K562 (cell line): ENCODE results near the gene CPSF4L. TPM values are rescaled to one million over a fixed set of nuclear protein-coding genes. Genes with fewer than 3 reads are reported as not detected.

ENCODE experiments used
- CBFA2T3 ChIP-seq: fragments of 450-650 bp; IDR thresholded peaks from 2 replicates; pipeline ENCODE4 v1.6.1; 2017
- CREM ChIP-seq: IDR thresholded peaks from 2 replicates; pipeline ENCODE4 v1.6.1; 2014; ENCODE audit warnings: antibody characterized with exemption, low read depth
- CTBP1 ChIP-seq: fragments of 450-650 bp; IDR thresholded peaks from 2 replicates; pipeline ENCODE4 v1.6.1; 2016; ENCODE audit warnings: borderline replicate concordance
- CXXC5 ChIP-seq: fragments of 250-450 bp; sonication (Bioruptor Pico); IDR thresholded peaks from 2 replicates; pipeline ENCODE4 v1.8.0; 2022; ENCODE audit warnings: inconsistent platforms, mild to moderate bottlenecking, moderate library complexity
- FOXA3 ChIP-seq, 2 experiments: fragments of 450-650 bp in 1 of 2; sonication (generic) in 1 of 2; formaldehyde crosslinking; IDR thresholded peaks in 1 of 2; conservative IDR thresholded peaks in 1 of 2; 2 replicates each; pipeline versions ENCODE4 v1.4.0 to v1.8.0; 2020 to 2022; ENCODE audit warnings: mild to moderate bottlenecking in 2 of 2, missing genetic modification reagents in 1 of 2
- FOXK2 ChIP-seq, 2 experiments: fragments of 450-650 bp; IDR thresholded peaks in 1 of 2; conservative IDR thresholded peaks in 1 of 2; 2 replicates each; pipeline ENCODE4 v1.6.1; 2016; ENCODE audit warnings: low read depth in 2 of 2, mild to moderate bottlenecking in 1 of 2
- HDAC1 ChIP-seq, 2 experiments: fragments of 450-650 bp; IDR thresholded peaks; 2 replicates each; pipeline ENCODE4 v1.6.1; 2016 to 2017; ENCODE audit warnings: inconsistent platforms in 1 of 2, mild to moderate bottlenecking in 1 of 2, moderate library complexity in 1 of 2
- L3MBTL2 ChIP-seq: fragments of 450-650 bp; IDR thresholded peaks from 2 replicates; pipeline ENCODE4 v1.6.1; 2016; ENCODE audit warnings: mild to moderate bottlenecking, moderate library complexity
- MAZ ChIP-seq, 2 experiments: fragments of 450-650 bp in 1 of 2; sonication (generic) in 1 of 2; formaldehyde crosslinking; IDR thresholded peaks in 1 of 2; conservative IDR thresholded peaks in 1 of 2; 2 replicates each; pipeline versions ENCODE4 v1.4.0 to v1.5.0; 2020; ENCODE audit warnings: mild to moderate bottlenecking in 1 of 2, missing genetic modification reagents in 1 of 2
- MTA2 ChIP-seq: fragments of 450-650 bp; IDR thresholded peaks from 2 replicates; pipeline ENCODE4 v1.6.1; 2016; ENCODE audit warnings: low read depth
- NCOR1 ChIP-seq: fragments of 450-650 bp; IDR thresholded peaks from 2 replicates; pipeline ENCODE4 v1.6.1; 2016; ENCODE audit warnings: mild to moderate bottlenecking, moderate library complexity
- NR2F6 ChIP-seq: fragments of 450-650 bp; formaldehyde crosslinking; IDR thresholded peaks from 2 replicates; pipeline ENCODE4 v1.4.0; 2020; ENCODE audit warnings: mild to moderate bottlenecking
- POLR2AphosphoS5 ChIP-seq: IDR thresholded peaks from 2 replicates; pipeline ENCODE4 v1.6.1; 2011; ENCODE audit warnings: mild to moderate bottlenecking, low read depth, low read length, moderate library complexity; ENCODE audit not compliant: control insufficient read depth, insufficient read depth
- RCOR1 ChIP-seq, 2 experiments: IDR thresholded peaks; 2 replicates each; pipeline ENCODE4 v1.6.1; 2012; ENCODE audit warnings: low read depth in 2 of 2, low read length in 2 of 2, borderline replicate concordance in 1 of 2, improper control_type of control experiment in 1 of 2
- STAT6 ChIP-seq: sonication (generic); formaldehyde crosslinking; IDR thresholded peaks from 2 replicates; pipeline ENCODE4 v1.8.1; 2023; ENCODE audit warnings: mild to moderate bottlenecking, missing genetic modification reagents
- TBL1XR1 ChIP-seq, 2 experiments: IDR thresholded peaks; 2 replicates each; pipeline ENCODE4 v1.6.1; 2012; ENCODE audit warnings: improper control_type of control experiment in 2 of 2, low read length in 2 of 2, mild to moderate bottlenecking in 1 of 2
- TCF3 ChIP-seq: sonication (generic); formaldehyde crosslinking; IDR thresholded peaks from 2 replicates; pipeline ENCODE4 v1.4.0; 2020; ENCODE audit warnings: mild to moderate bottlenecking, missing genetic modification reagents
- ZFPM2 ChIP-seq: fragments of 250-450 bp; sonication (Bioruptor Pico); IDR thresholded peaks from 2 replicates; pipeline ENCODE4 v1.5.1; 2022; ENCODE audit warnings: mild to moderate bottlenecking
- ZNF175 ChIP-seq: fragments of 200-800 bp; sonication (Bioruptor generic); IDR thresholded peaks from 2 replicates; pipeline ENCODE4 v1.6.1; 2016; ENCODE audit warnings: low read depth, mild to moderate bottlenecking, missing genetic modification characterization, missing compliant biosample characterization
- ZNF232 ChIP-seq: sonication (generic); formaldehyde crosslinking; IDR thresholded peaks from 2 replicates; pipeline ENCODE4 v1.8.0; 2022; ENCODE audit warnings: mild to moderate bottlenecking, missing genetic modification reagents
- ZNF609 ChIP-seq: sonication (generic); formaldehyde crosslinking; IDR thresholded peaks from 2 replicates; pipeline ENCODE4 v1.8.1; 2023; ENCODE audit warnings: missing genetic modification reagents, mild to moderate bottlenecking, borderline replicate concordance
- polyA plus RNA-seq, 8 experiments: library from polyadenylated mRNA; depleted of rRNA in 4 of 8; stranded (reverse) in 5 of 8; unstranded in 3 of 8; fragments of >200 nt; fragmentation: Nextera tagmentation in 2 of 8; fragmentation: Illumina TruSeq in 1 of 8; extraction: Ambion mirVana in 2 of 8; extraction: Trizol in 1 of 8; gene quantifications; 2 replicates each; pipeline versions ENCODE4 v1.2.1 to v1.2.3, GENCODE V29; 2011 to 2014; ENCODE audit warnings: inconsistent platforms in 1 of 8, missing spikeins in 1 of 8
- total RNA-seq, 7 experiments: library from RNA; depleted of rRNA in 6 of 7; stranded (reverse); fragments of >200 nt in 6 of 7; fragmentation: Illumina TruSeq in 2 of 7; extraction: Trizol in 2 of 7; gene quantifications; 2 replicates each; pipeline versions ENCODE4 v1.2.1 to v1.2.3, GENCODE V29; 2011 to 2021; ENCODE audit warnings: low replicate concordance in 1 of 7

Gene CPSF4L
- total and polyA plus RNA-seq, 9 of the 15 experiments (the other 6 are each of a cell fraction or from before 2014, with no cell fraction given), result not detected

GRCh38 chr17:73288534-73289302 is 27.0 kb upstream of the CPSF4L start (continued):
- no peak for TF ChIP-seq ZNF232 (CRISPR knock-in tag)
- peak; percentile 10; the same call in 1 of the 2 replicates for TF ChIP-seq MTA2
- no peak for TF ChIP-seq ZFPM2
- peak; percentile 68; the same call in 1 of the 2 replicates for TF ChIP-seq POLR2AphosphoS5
- TF ChIP-seq FOXA3 (CRISPR knock-in tag; conservative IDR thresholded peaks at IDR 0.05 in 1 of 2, IDR thresholded peaks at IDR 0.05 in 1 of 2), result peak; percentile 67 to 85; a peak in 3 of 4 replicates
- peak; percentile 82 for TF ChIP-seq CREM
- no peak for TF ChIP-seq STAT6 (CRISPR knock-in tag)
- peak; percentile 39 to 68; a peak in 2 of 4 replicates for TF ChIP-seq MAZ (CRISPR knock-in tag; conservative IDR thresholded peaks at IDR 0.05 in 1 of 2, IDR thresholded peaks at IDR 0.05 in 1 of 2)
- 0 out of 2 replicates have a peak, but pooled peaks have one; percentile 20 for TF ChIP-seq CXXC5 (CRISPR knock-in tag)
- peak in 1 of 2 experiments; percentile 39; a peak in 1 of 4 replicates for TF ChIP-seq TBL1XR1 (IDR thresholded peaks at IDR 0.05; ENCODE audit: low read length in 2 of 2)
- TF ChIP-seq TCF3 (CRISPR knock-in tag), result peak; percentile 79
- no peak for TF ChIP-seq L3MBTL2
- peak; percentile 77; the same call in 1 of the 2 replicates for TF ChIP-seq CTBP1
- TF ChIP-seq ZNF609 (CRISPR knock-in tag), result peak; percentile 83; the same call in 1 of the 2 replicates
- peak in 1 of 2 experiments; percentile 12; a peak in 1 of 4 replicates for TF ChIP-seq FOXK2 (conservative IDR thresholded peaks at IDR 0.05 in 1 of 2, IDR thresholded peaks at IDR 0.05 in 1 of 2; ENCODE audit: low read depth in 2 of 2)
- peak; percentile 69; the same call in 1 of the 2 replicates for TF ChIP-seq NR2F6
- peak; percentile 84 for TF ChIP-seq NCOR1
- no peak for TF ChIP-seq ZNF175 (CRISPR knock-in tag)
- TF ChIP-seq HDAC1 (IDR thresholded peaks at IDR 0.05), result peak in 1 of 2 experiments; percentile 58; a peak in 1 of 4 replicates
- TF ChIP-seq CBFA2T3, result peak; percentile 91
- TF ChIP-seq RCOR1 (IDR thresholded peaks at IDR 0.05; ENCODE audit: borderline replicate concordance in 1 of 2, low read depth in 2 of 2, low read length in 2 of 2), result peak in 1 of 2 experiments; percentile 95; a peak in 2 of 4 replicates
